Subcutaneous abdominal adipose tissue (tissue), 5 donors: ENCODE measurements around the gene XPO4.
"Not testable (repeated sequence)": the region's sequence is repeated elsewhere in the genome, so short reads cannot be mapped to it uniquely, and the experiment has no call there.

Experiments used
- H3K27ac ChIP-seq: one replicate; pipeline ENCODE4 v1.7.0; 2013; ENCODE audit warnings: low read depth, mild to moderate bottlenecking, inconsistent platforms, low read length, moderate library complexity
- H3K27me3 ChIP-seq, 5 donors: one replicate each; pipeline ENCODE4 v1.7.0; 2013; ENCODE audit warnings: low read length in 5 of 5, inconsistent platforms in 1 of 5; ENCODE audit not compliant: control insufficient read depth in 5 of 5, insufficient read depth in 4 of 5
- H3K36me3 ChIP-seq, 5 donors: one replicate each; pipeline ENCODE4 v1.7.0; 2013; ENCODE audit warnings: low read length in 5 of 5; ENCODE audit not compliant: control insufficient read depth in 5 of 5, insufficient read depth in 5 of 5
- H3K4me1 ChIP-seq, 5 donors: one replicate each; pipeline ENCODE4 v1.7.0; 2013; ENCODE audit warnings: low read length in 5 of 5, mild to moderate bottlenecking in 3 of 5, moderate library complexity in 1 of 5; ENCODE audit not compliant: control insufficient read depth in 5 of 5, insufficient read depth in 5 of 5
- H3K4me3 ChIP-seq, 5 donors: one replicate each; pipeline ENCODE4 v1.7.0; 2013; ENCODE audit warnings: low read length in 5 of 5, low read depth in 1 of 5
- H3K9ac ChIP-seq, 5 donors: one replicate each; pipeline ENCODE4 v1.7.0; 2013; ENCODE audit warnings: low read length in 5 of 5, mild to moderate bottlenecking in 4 of 5, moderate library complexity in 3 of 5
- H3K9me3 ChIP-seq, 5 donors: one replicate each; pipeline ENCODE4 v1.7.0; 2013; ENCODE audit warnings: low read length in 5 of 5; ENCODE audit not compliant: control insufficient read depth in 5 of 5
- donor health status: healthy.
- donor health status: healthy.
- donor health status: healthy.
- donor health status: healthy.
- donor health status: healthy.

The XPO4 gene

DNA sequence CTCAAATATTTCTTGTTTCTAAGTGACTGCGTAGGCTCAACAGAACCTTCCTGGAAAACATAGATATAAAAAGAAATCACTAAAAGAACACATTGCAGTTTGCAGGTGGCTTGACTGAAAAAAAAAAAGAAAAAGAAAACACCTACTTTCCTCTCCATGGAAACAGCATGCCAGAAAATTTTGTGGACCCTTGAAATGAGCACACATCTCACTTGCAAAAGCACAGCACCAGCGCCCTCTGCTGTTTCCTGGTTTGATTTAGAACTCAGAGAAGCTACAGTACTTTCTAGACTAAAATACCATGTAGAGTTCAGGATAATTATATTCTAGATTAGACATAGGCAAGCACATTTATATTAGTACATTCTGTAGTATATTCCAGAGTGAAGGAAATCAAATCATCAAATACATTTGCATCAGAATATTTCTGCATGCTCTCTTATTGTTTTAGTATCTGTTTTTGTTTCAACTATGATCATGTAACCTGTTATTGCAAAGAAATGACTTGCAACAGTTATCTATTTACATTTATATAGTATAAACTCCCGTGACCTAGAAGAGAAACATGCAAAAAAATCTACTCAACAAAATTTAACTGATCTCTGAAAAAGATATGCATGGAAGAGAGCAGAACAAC, 22.3 kb upstream of the XPO4 start:
- peaks cover 0 to 2% (median 0%) of the 10 kb centered on the region in 5 donors for H3K4me1 ChIP-seq
- no peak overlapping the region for H3K27ac ChIP-seq

DNA sequence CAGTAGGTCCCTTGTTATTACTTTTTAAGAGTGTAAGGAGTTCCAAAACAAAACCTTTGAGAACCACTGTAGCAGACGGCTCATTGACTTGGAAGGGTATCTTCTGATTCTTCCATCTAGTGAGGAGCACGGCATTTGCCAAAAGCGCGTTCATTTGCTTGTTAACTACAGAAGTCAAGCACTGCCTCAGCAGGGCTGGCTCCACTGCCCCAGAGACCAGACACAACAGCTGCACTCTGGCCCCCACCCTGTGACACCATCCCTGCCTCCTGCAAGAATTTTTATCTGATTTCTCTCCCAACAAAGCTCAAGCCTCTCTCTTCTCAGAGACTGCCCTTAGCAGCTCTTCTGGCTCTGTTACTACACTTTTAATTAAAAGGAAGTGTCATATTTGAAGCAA, 20.7 kb upstream of the XPO4 start:
- no peak overlapping the region for H3K4me3 ChIP-seq
- H3K9ac ChIP-seq, result peak overlapping the region in 1 of 5 donors; percentile 13
- peaks cover 0 to 2% (median 0%) of the 10 kb centered on the region in 5 donors for H3K4me1 ChIP-seq
- no peaks in the 10 kb centered on the region for H3K36me3 ChIP-seq
- H3K27ac ChIP-seq, result no peak overlapping the region
- H3K27me3 ChIP-seq, result no peaks in the 10 kb centered on the region
- H3K9me3 ChIP-seq, result no peaks in the 10 kb centered on the region

More for the DNA sequence above, 22.3 kb upstream of the XPO4 start:
- H3K9me3 ChIP-seq, result no peaks in the 10 kb centered on the region
- H3K4me3 ChIP-seq, result no peak overlapping the region
- H3K9ac ChIP-seq, result no peak overlapping the region
- no peaks in the 10 kb centered on the region for H3K36me3 ChIP-seq
- no peaks in the 10 kb centered on the region for H3K27me3 ChIP-seq

DNA sequence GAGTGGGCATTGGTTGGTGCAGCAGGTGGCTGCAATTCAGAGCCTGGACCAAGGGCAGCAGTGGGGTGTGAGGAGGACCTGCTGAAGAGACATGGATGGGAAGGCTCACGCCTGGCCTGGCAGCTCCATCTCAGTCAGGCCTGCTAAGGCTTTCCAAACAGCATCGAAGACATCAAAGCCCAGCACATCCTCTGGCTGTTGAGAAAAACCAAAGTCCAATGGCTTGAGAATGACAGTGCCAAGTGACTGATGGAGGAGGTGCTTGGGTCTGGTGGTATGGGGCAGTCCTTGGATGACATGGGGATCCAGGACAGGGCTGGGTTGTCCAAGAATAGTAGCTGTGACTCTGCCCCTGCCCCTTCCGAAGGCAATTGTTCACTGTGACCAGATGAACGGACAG, 19.0 kb upstream of the XPO4 start:
- peaks cover 0 to 2% (median 0%) of the 10 kb centered on the region in 5 donors for H3K4me1 ChIP-seq
- no peaks in the 10 kb centered on the region for H3K9me3 ChIP-seq
- no peak overlapping the region for H3K27ac ChIP-seq
- H3K36me3 ChIP-seq, result no peaks in the 10 kb centered on the region
- H3K27me3 ChIP-seq, result no peaks in the 10 kb centered on the region
- H3K4me3 ChIP-seq, result no peak overlapping the region
- H3K9ac ChIP-seq, result no peak overlapping the region

DNA sequence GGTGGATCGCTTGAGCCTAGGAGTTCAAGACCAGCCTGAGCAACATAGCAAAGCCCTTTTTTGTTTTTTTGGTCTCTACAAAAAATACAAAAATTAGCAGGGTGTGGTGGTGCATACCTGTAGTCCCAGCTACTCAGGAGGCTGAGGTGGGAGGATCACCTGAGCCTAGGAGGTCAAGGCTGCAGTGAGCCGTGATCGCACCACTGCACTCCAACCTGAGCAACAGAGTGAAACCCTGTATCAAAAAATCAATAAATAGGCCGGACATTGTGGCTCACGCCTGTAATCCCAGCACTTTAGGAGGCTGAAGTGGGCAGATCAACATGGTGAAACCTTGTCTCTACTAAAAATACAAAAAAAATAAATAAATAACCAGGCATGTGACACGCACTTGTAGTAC, 13.1 kb upstream of the XPO4 start:
- not testable (repeated sequence) for H3K27me3 ChIP-seq, H3K4me1 ChIP-seq

DNA sequence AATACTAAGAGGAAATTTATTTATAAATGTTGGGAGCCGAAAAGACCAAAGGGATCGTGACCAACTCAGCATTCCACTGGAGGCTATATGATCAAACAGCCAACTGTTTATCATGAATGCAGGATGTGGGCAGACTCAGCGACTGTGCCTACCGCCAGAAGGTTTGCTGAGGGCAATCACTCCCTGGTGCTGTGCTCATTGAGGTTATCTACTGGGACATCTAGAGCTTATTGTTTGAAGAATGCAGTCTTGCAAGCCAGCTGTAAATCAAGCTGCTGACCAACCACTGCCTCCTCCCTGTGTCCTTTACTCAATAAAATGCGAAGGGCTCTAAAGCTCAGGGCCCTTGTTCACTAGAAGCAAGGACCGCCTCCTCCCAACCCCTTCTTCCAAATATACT, 8.5 kb upstream of the XPO4 start:
- no peaks in the 10 kb centered on the region for H3K9me3 ChIP-seq
- no peaks in the 10 kb centered on the region for H3K4me1 ChIP-seq
- H3K36me3 ChIP-seq, result no peaks in the 10 kb centered on the region
- no peak overlapping the region for H3K4me3 ChIP-seq
- no peak overlapping the region for H3K27ac ChIP-seq
- peaks cover 0 to 5% (median 0%) of the 10 kb centered on the region in 5 donors for H3K27me3 ChIP-seq
- no peak overlapping the region for H3K9ac ChIP-seq

More for the DNA sequence above, 13.1 kb upstream of the XPO4 start:
- not testable (repeated sequence) for H3K36me3 ChIP-seq, H3K9me3 ChIP-seq, H3K9ac ChIP-seq, H3K27ac ChIP-seq, H3K4me3 ChIP-seq

DNA sequence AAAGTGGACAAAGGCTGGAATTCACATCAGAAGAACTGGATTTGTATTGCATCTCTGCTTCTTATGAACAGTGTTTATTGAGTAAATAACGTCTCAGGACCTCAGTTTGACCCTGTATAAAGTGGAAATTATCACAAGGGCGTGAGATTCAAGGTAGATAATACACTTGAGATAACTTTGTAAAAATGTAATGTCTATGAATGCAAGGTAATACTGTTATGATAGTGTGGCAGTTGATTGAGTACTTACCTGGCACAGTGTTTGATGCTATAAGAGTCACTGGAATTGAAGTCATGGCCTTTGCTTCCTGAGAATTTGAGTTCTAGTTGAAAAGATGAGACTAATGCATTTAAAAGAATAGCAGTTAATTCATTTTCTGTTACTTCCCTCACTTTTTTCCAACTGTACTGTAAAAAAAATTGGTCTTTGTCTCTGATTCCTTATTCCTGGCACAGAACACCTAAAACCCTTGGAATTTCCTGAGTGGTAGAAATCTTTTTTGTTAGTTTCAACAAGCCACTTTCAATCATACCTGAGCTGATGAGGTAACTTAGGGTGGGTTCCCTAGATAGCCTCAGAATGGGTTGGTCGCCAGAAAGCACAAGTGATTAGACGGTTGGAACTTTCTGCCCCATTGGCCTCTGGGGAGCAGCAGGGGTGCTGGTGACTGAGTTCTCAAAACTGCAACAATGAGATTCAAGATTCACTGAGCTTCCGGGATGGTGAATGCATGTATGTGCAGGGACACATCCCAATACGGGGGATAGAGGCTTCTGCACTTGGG, 6.4 kb upstream of the XPO4 start:
- Histone ChIP-seq H3K4me3 (no peak overlapping the region), H3K27ac (no peak overlapping the region), H3K4me1 (no peaks in the 10 kb centered on the region), H3K36me3 (no peaks in the 10 kb centered on the region), H3K27me3 (peaks cover 0 to 5% (median 0%) of the 10 kb centered on the region in 5 donors), H3K9ac (no peak overlapping the region), H3K9me3 (no peaks in the 10 kb centered on the region)

DNA sequence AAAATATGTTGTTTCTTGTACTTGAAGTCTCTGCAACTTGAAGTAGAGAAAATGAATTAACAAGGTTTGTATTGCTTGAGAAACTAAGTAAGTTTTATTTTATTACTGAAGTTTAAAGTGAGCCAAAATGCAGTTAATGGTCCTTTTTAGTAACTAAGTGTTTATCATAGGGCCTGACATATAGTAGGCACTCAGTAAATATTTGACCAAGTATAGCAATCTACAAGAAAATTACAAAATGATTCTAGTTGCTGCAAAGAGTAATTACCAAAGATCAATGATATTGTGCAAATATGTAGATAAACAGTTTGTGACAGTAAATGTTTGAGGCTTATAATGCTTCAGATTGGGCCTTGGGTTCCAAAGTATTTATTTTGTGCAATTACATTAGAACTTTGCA, 2.4 kb upstream of the XPO4 start:
- H3K9me3 ChIP-seq, result no peaks in the 10 kb centered on the region
- H3K4me3 ChIP-seq, result no peak overlapping the region
- H3K36me3 ChIP-seq, result peaks cover 0 to under 1% (median 0%) of the 10 kb centered on the region in 5 donors
- peaks cover 2 to 20% (median 19%) of the 10 kb centered on the region in 5 donors for H3K4me1 ChIP-seq
- H3K27me3 ChIP-seq, result peaks cover 0 to 5% (median 0%) of the 10 kb centered on the region in 5 donors
- no peak overlapping the region for H3K9ac ChIP-seq
- no peak overlapping the region for H3K27ac ChIP-seq

DNA sequence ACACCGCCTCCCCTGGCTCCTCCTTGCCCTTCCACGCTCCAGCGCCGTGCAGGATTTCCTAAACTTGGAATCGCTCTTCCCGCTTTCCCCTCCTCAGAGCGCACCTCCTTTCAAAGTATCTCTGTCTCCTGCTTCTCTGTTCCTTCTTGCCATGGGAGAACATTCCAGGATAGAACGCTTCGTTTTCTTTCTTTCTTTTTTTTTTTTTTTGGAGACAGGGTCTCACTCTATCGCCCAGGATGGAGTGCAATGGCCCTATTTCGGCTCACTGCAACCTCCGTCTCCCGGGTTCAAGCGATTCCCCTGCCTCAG, 574 bp upstream of the XPO4 start:
- H3K27me3 ChIP-seq, result no peaks in the 10 kb centered on the region
- peak overlapping the region in 4 of 5 donors; percentile 80 to 93 (median 91) for H3K9ac ChIP-seq
- H3K36me3 ChIP-seq, result peaks cover 0 to 9% (median 2%) of the 10 kb centered on the region in 5 donors
- peaks cover 2 to 22% (median 19%) of the 10 kb centered on the region in 5 donors for H3K4me1 ChIP-seq
- peak overlapping the region; percentile 89 to 98 (median 96) for H3K4me3 ChIP-seq
- peak overlapping the region; percentile 50 for H3K27ac ChIP-seq
- no peaks in the 10 kb centered on the region for H3K9me3 ChIP-seq

DNA sequence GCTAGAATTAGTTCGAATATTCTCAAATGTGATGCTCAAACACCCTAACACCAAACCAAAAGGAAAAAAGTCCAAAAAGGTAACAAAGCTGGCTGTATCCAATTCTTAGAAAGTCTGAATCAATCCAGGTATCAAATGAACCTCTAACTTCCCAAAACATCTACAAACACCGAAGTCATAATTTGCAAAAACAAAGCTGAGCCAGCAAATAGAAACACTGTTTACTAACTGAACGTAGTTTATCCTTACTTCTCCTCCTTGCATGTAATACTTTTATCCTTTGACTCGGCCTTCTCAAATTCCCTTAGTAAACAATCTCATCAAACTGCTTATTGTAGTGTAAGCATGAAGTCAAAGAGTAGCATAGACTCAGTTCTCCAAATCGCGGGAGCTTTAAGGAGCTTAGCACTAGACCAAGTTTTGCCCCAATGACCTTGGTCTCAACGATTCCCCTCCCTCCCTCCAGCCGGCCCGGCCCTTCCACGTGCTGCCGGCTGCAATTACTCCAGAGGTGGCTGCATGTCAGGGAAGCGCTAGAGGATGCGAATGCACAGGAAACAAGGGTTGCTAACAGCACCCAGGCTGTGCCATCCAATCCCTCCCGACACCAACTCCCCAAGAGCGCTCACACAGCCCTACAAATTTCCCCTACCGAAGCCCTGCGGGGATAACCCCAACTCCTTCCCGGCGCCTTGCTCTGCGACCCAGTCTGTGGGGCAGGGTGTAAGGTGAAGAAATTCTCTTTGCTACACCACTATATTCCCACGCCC, 693 bp downstream of the XPO4 start:
- H3K27ac ChIP-seq, result peak overlapping the region; percentile 84
- H3K27me3 ChIP-seq, result no peaks in the 10 kb centered on the region
- H3K9ac ChIP-seq, result peak overlapping the region; percentile 89 to 95 (median 93)
- H3K4me1 ChIP-seq, result peaks cover 2 to 22% (median 19%) of the 10 kb centered on the region in 5 donors
- H3K9me3 ChIP-seq, result no peaks in the 10 kb centered on the region
- H3K4me3 ChIP-seq, result peak overlapping the region; percentile 92 to 98 (median 96)
- peaks cover 0 to 9% (median 2%) of the 10 kb centered on the region in 5 donors for H3K36me3 ChIP-seq

DNA sequence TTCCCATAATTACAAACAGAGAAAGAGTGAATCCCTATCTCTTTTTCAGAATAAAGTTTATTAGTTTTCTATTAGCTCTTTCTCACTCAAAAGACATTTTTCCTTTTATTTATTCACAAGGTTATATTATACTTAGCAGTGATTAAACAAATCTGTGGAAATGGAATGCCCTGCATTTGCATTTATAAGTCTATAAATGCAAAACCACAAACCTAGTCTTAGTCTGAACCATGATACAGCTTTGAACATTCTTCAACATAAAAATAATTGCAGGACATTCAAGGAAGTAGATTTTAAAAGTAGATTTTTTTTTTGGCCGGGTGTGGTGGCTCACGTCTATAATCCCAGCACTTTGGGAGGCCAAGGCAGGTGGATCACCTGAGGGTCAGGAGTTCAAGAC, 8.3 kb downstream of the XPO4 start:
- H3K9ac ChIP-seq, result no peak overlapping the region
- H3K27ac ChIP-seq, result no peak overlapping the region
- peaks cover 0 to 9% (median 2%) of the 10 kb centered on the region in 5 donors for H3K36me3 ChIP-seq
- no peak overlapping the region for H3K4me3 ChIP-seq
- no peaks in the 10 kb centered on the region for H3K27me3 ChIP-seq
- peaks cover 0 to 2% (median 0%) of the 10 kb centered on the region in 5 donors for H3K4me1 ChIP-seq
- H3K9me3 ChIP-seq, result no peaks in the 10 kb centered on the region
